ENCODE data around the gene SAP30L.

DNA sequence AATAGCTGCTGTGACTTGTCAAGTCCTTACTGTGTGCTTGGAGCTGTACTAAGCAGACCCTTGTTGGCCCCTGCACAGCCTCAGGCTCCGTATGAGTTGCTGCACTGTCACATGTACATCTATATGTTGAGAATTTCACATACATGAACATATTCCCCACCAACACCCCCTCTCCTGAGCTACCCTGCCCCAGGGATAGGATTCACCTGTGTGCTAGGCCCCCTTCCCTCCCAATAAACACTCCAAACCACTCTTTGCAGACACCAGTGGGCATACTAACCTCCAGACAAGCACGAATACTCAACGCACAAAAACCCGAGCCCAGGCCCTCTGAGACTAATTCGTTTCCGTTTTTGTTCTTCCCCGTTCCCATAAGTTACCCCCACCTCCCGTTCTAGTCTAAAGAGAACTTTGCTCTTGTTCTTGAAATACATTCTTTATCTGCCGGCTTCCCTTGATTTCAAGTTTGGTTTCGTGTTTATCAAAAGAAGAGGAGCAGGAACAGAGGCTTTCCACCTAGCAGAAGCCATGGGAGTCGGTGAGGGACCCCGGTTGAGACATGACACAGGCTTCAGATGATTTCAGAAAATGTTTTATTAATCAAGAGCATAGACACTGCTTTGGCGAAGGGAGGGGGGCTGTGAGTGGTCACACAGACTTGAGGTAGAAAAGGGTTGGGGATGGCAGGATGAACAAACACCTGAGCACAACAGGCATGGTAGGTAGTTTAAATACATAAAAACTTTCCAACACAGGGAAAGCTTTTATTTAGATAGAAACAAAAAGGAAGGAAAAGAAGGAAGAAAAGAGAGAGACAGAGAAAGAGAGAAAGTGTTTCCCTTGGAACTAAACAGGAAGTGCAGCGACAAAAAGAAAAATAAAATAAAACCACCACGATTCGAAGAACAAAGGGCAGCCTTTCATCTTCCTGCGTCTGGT, 28.9 kb downstream of the SAP30L start:
- TF ChIP-seq, protein P1, sequence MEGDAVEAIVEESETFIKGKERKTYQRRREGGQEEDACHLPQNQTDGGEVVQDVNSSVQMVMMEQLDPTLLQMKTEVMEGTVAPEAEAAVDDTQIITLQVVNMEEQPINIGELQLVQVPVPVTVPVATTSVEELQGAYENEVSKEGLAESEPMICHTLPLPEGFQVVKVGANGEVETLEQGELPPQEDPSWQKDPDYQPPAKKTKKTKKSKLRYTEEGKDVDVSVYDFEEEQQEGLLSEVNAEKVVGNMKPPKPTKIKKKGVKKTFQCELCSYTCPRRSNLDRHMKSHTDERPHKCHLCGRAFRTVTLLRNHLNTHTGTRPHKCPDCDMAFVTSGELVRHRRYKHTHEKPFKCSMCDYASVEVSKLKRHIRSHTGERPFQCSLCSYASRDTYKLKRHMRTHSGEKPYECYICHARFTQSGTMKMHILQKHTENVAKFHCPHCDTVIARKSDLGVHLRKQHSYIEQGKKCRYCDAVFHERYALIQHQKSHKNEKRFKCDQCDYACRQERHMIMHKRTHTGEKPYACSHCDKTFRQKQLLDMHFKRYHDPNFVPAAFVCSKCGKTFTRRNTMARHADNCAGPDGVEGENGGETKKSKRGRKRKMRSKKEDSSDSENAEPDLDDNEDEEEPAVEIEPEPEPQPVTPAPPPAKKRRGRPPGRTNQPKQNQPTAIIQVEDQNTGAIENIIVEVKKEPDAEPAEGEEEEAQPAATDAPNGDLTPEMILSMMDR (IDR thresholded peaks at IDR 0.05): no peak
- TF ChIP-seq POLR2AphosphoS5 (IDR thresholded peaks at IDR 0.05; ENCODE audit: low read depth, low read length): no peak
